HCT116 (cell line): Measurements from ENCODE around the gene TAS1R1.

Experiments
- CEBPB ChIP-seq: IDR thresholded peaks from 2 replicates; pipeline ENCODE4 v1.6.1; 2012; ENCODE audit warnings: low read depth
- CTCF ChIP-seq, 3 experiments: fragments of 200-600 bp in 1 of 3; sonication (generic) in 1 of 3; IDR thresholded peaks in 2 of 3; conservative IDR thresholded peaks in 1 of 3; 2 replicates each; pipeline ENCODE4 v1.5.1; 2012 to 2017; ENCODE audit warnings: low read depth in 2 of 3, low read length in 2 of 3, antibody characterized with exemption in 1 of 3, borderline replicate concordance in 1 of 3, control low read depth in 1 of 3, mild to moderate bottlenecking in 1 of 3, mixed read lengths in 1 of 3, mixed run types in 1 of 3, moderate library complexity in 1 of 3; ENCODE audit not compliant: insufficient read depth in 1 of 3
- EZH2 ChIP-seq: fragments of 200-600 bp; sonication (generic); IDR thresholded peaks from 2 replicates; pipeline ENCODE4 v1.6.1; 2017; ENCODE audit warnings: antibody characterized with exemption, mixed run types
- SRF ChIP-seq: IDR thresholded peaks from 2 replicates; pipeline ENCODE4 v1.6.1; 2012; ENCODE audit warnings: low read depth
- TCF7L2 ChIP-seq: IDR thresholded peaks from 2 replicates; pipeline ENCODE4 v1.7.0; 2011; ENCODE audit warnings: borderline replicate concordance, inconsistent platforms; ENCODE audit not compliant: insufficient read depth, insufficient read length; ENCODE audit errors: extremely low read depth

- TF ChIP-seq CTCF (IDR thresholded peaks at IDR 0.05 in 2 of 3, conservative IDR thresholded peaks at IDR 0.05 in 1 of 3; ENCODE audit: borderline replicate concordance in 1 of 3, insufficient read depth in 1 of 3, low read depth in 2 of 3, low read length in 2 of 3) (no peak), EZH2 (no peak), CEBPB (no peak), SRF (no peak), TCF7L2 (no peak)
Observed at GRCh38 chr1:6627031-6627430, 71.9 kb downstream of the TAS1R1 start.
